Measurements from ENCODE around the gene CCDC81. TPM values are rescaled to one million over a fixed set of nuclear protein-coding genes. Genes with fewer than 3 reads are reported as not detected.
A peak's percentile ranks its signal among the peaks of the same experiment; 100 is the strongest.

CCDC81 gene
- total RNA-seq, 2 donors from 2014 or later, result 0.67 to 2.8 TPM

- H3K4me1 Mint-ChIP-seq (ENCODE audit: low read depth in 2 of 2), result peaks cover 12 to 21% of the 10 kb centered on the region in 2 donors
- peaks cover 7 to 21% of the 10 kb centered on the region in 2 donors for H3K27me3 Mint-ChIP-seq
- H3K36me3 Mint-ChIP-seq, result no peaks in the 10 kb centered on the region
- peak; percentile 75 to 82 for ATAC-seq
- peak overlapping the region in 1 of 2 donors; percentile 69 for H3K27ac Mint-ChIP-seq
- peak; percentile 83 for DNase-seq (ENCODE audit: low spot score)
- H3K9me3 Mint-ChIP-seq, result no peaks in the 10 kb centered on the region
- no peak overlapping the region for H3K4me3 Mint-ChIP-seq
These were observed 81.6 kb downstream of the CCDC81 start for GRCh38 chr11:86456075-86456939.

GRCh38 chr11:86458294-86459001, 83.8 kb downstream of the CCDC81 start:
- H3K27me3 Mint-ChIP-seq, result peaks cover 7 to 26% of the 10 kb centered on the region in 2 donors
- H3K27ac Mint-ChIP-seq, result peak overlapping the region in 1 of 2 donors; percentile 49
- H3K4me1 Mint-ChIP-seq (ENCODE audit: low read depth in 2 of 2), result peaks cover 12 to 21% of the 10 kb centered on the region in 2 donors
- no peaks in the 10 kb centered on the region for H3K9me3 Mint-ChIP-seq
- no peak for DNase-seq (ENCODE audit: low spot score)
- no peak for ATAC-seq
- no peak overlapping the region for H3K4me3 Mint-ChIP-seq
- H3K36me3 Mint-ChIP-seq, result no peaks in the 10 kb centered on the region

GRCh38 chr11:86459002-86459385, 84.3 kb downstream of the CCDC81 start:
- no peaks in the 10 kb centered on the region for H3K36me3 Mint-ChIP-seq
- DNase-seq (ENCODE audit: low spot score) (no peak), ATAC-seq (no peak)
- peak overlapping the region in 1 of 2 donors; percentile 49 for H3K27ac Mint-ChIP-seq
- peaks cover 7 to 26% of the 10 kb centered on the region in 2 donors for H3K27me3 Mint-ChIP-seq
- peaks cover 12 to 21% of the 10 kb centered on the region in 2 donors for H3K4me1 Mint-ChIP-seq (ENCODE audit: low read depth in 2 of 2)
- no peaks in the 10 kb centered on the region for H3K9me3 Mint-ChIP-seq
- H3K4me3 Mint-ChIP-seq, result no peak overlapping the region

GRCh38 chr11:86459682-86460460, 85.2 kb downstream of the CCDC81 start:
- no peaks in the 10 kb centered on the region for H3K36me3 Mint-ChIP-seq
- no peaks in the 10 kb centered on the region for H3K9me3 Mint-ChIP-seq
- ATAC-seq (peak in 1 of 2 donors; percentile 45), DNase-seq (ENCODE audit: low spot score) (no peak)
- peaks cover 12 to 21% of the 10 kb centered on the region in 2 donors for H3K4me1 Mint-ChIP-seq (ENCODE audit: low read depth in 2 of 2)
- no peak overlapping the region for H3K27ac Mint-ChIP-seq
- H3K4me3 Mint-ChIP-seq, result no peak overlapping the region
- H3K27me3 Mint-ChIP-seq, result peaks cover 7 to 26% of the 10 kb centered on the region in 2 donors

GRCh38 chr11:86460461-86461385, 86.0 kb downstream of the CCDC81 start:
- peaks cover 7 to 22% of the 10 kb centered on the region in 2 donors for H3K27me3 Mint-ChIP-seq
- H3K9me3 Mint-ChIP-seq, result no peaks in the 10 kb centered on the region
- no peak overlapping the region for H3K4me3 Mint-ChIP-seq
- no peak for ATAC-seq
- H3K4me1 Mint-ChIP-seq (ENCODE audit: low read depth in 2 of 2), result peaks cover 12 to 21% of the 10 kb centered on the region in 2 donors
- DNase-seq (ENCODE audit: low spot score), result no peak
- H3K27ac Mint-ChIP-seq, result peak overlapping the region in 1 of 2 donors; percentile 11
- no peaks in the 10 kb centered on the region for H3K36me3 Mint-ChIP-seq

- H3K36me3 Mint-ChIP-seq, result no peaks in the 10 kb centered on the region
- no peak overlapping the region for H3K4me3 Mint-ChIP-seq
- DNase-seq (ENCODE audit: low spot score) (no peak), ATAC-seq (no peak)
- H3K27me3 Mint-ChIP-seq, result peaks cover 0 to 15% of the 10 kb centered on the region in 2 donors
- H3K4me1 Mint-ChIP-seq (ENCODE audit: low read depth in 2 of 2), result peaks cover 4 to 12% of the 10 kb centered on the region in 2 donors
- no peak overlapping the region for H3K27ac Mint-ChIP-seq
- H3K9me3 Mint-ChIP-seq, result no peaks in the 10 kb centered on the region
These were observed 87.2 kb downstream of the CCDC81 start for GRCh38 chr11:86461892-86462291.

GRCh38 chr11:86463120-86463519, 88.4 kb downstream of the CCDC81 start:
- H3K27ac Mint-ChIP-seq, result no peak overlapping the region
- H3K4me1 Mint-ChIP-seq (ENCODE audit: low read depth in 2 of 2), result peaks cover 2 to 9% of the 10 kb centered on the region in 2 donors
- DNase-seq (ENCODE audit: low spot score) (no peak), ATAC-seq (peak in 1 of 2 donors; percentile 50)
- peaks cover 0 to 12% of the 10 kb centered on the region in 2 donors for H3K27me3 Mint-ChIP-seq
- H3K36me3 Mint-ChIP-seq, result no peaks in the 10 kb centered on the region
- H3K9me3 Mint-ChIP-seq, result no peaks in the 10 kb centered on the region
- H3K4me3 Mint-ChIP-seq, result no peak overlapping the region

- peaks cover 4 to 6% of the 10 kb centered on the region in 2 donors for H3K4me1 Mint-ChIP-seq (ENCODE audit: low read depth in 2 of 2)
- H3K27me3 Mint-ChIP-seq, result peaks cover 0 to 6% of the 10 kb centered on the region in 2 donors
- no peak overlapping the region for H3K4me3 Mint-ChIP-seq
- H3K27ac Mint-ChIP-seq, result no peak overlapping the region
- H3K36me3 Mint-ChIP-seq, result no peaks in the 10 kb centered on the region
- ATAC-seq (no peak), DNase-seq (ENCODE audit: low spot score) (no peak)
- H3K9me3 Mint-ChIP-seq, result no peaks in the 10 kb centered on the region
These were observed 89.3 kb downstream of the CCDC81 start for GRCh38 chr11:86463955-86464354.

GRCh38 chr11:86464509-86465221, 90.0 kb downstream of the CCDC81 start:
- Mint-ChIP-seq H3K9me3 (no peaks in the 10 kb centered on the region), H3K4me3 (no peak overlapping the region), H3K27me3 (peaks cover 0 to 5% of the 10 kb centered on the region in 2 donors), H3K36me3 (no peaks in the 10 kb centered on the region), H3K27ac (no peak overlapping the region), H3K4me1 (ENCODE audit: low read depth in 2 of 2) (peaks cover 3 to 6% of the 10 kb centered on the region in 2 donors)
- DNase-seq (ENCODE audit: low spot score) (no peak), ATAC-seq (no peak)

- Mint-ChIP-seq H3K27ac (no peak overlapping the region), H3K4me3 (no peak overlapping the region), H3K9me3 (no peaks in the 10 kb centered on the region)
These were observed 93.5 kb downstream of the CCDC81 start for GRCh38 chr11:86468169-86468568.

GRCh38 chr11:86469491-86470388, 95.1 kb downstream of the CCDC81 start:
- Mint-ChIP-seq H3K27me3 (peaks cover 12 to 18% of the 10 kb centered on the region in 2 donors), H3K4me1 (ENCODE audit: low read depth in 2 of 2) (peaks cover 16 to 21% of the 10 kb centered on the region in 2 donors), H3K4me3 (no peak overlapping the region), H3K27ac (no peak overlapping the region), H3K36me3 (no peaks in the 10 kb centered on the region), H3K9me3 (no peaks in the 10 kb centered on the region)
- DNase-seq (ENCODE audit: low spot score) (no peak), ATAC-seq (no peak)

More at GRCh38 chr11:86468169-86468568, 93.5 kb downstream of the CCDC81 start:
- peaks cover 12 to 16% of the 10 kb centered on the region in 2 donors for H3K4me1 Mint-ChIP-seq (ENCODE audit: low read depth in 2 of 2)
- DNase-seq (ENCODE audit: low spot score) (no peak), ATAC-seq (no peak)
- H3K36me3 Mint-ChIP-seq, result no peaks in the 10 kb centered on the region
- H3K27me3 Mint-ChIP-seq, result peaks cover 9 to 17% of the 10 kb centered on the region in 2 donors
